Measurements from ENCODE around the gene STXBP5.

STXBP5 gene

GRCh38 chr6:147212622-147213021, 8.4 kb downstream of the STXBP5 start:
- no peak for DNase-seq

- DNase-seq: no peak
These were observed 9.6 kb downstream of the STXBP5 start for GRCh38 chr6:147213772-147214171.

GRCh38 chr6:147214248-147215227, 10.3 kb downstream of the STXBP5 start:
- DNase-seq: no peak

- no peak for DNase-seq
These were observed 12.7 kb downstream of the STXBP5 start for GRCh38 chr6:147216915-147217314.

GRCh38 chr6:147217840-147218404, 13.7 kb downstream of the STXBP5 start:
- no peak for DNase-seq

- DNase-seq: no peak
These were observed 14.6 kb downstream of the STXBP5 start for GRCh38 chr6:147218797-147219196.

- no peak for DNase-seq
These were observed 15.2 kb downstream of the STXBP5 start for GRCh38 chr6:147219463-147219862.

- DNase-seq: no peak
These were observed 16.1 kb downstream of the STXBP5 start for GRCh38 chr6:147220345-147220744.

GRCh38 chr6:147221739-147222138, 17.5 kb downstream of the STXBP5 start:
- DNase-seq: no peak

GRCh38 chr6:147222160-147222838, 18.1 kb downstream of the STXBP5 start:
- no peak for DNase-seq

GRCh38 chr6:147223736-147224135, 19.5 kb downstream of the STXBP5 start:
- DNase-seq: no peak

GRCh38 chr6:147226163-147226724, 22.0 kb downstream of the STXBP5 start:
- no peak for DNase-seq

GRCh38 chr6:147226877-147227276, 22.7 kb downstream of the STXBP5 start:
- no peak for DNase-seq

GRCh38 chr6:147227770-147228320, 23.6 kb downstream of the STXBP5 start:
- DNase-seq: no peak

- DNase-seq: no peak
These were observed 27.4 kb downstream of the STXBP5 start for GRCh38 chr6:147231589-147231988.

- no peak for DNase-seq
These were observed 30.5 kb downstream of the STXBP5 start for GRCh38 chr6:147234685-147235084.

- no peak for DNase-seq
These were observed 33.9 kb downstream of the STXBP5 start for GRCh38 chr6:147238164-147238563.

GRCh38 chr6:147238906-147239305, 34.7 kb downstream of the STXBP5 start:
- no peak for DNase-seq

GRCh38 chr6:147244832-147245231, 40.6 kb downstream of the STXBP5 start:
- DNase-seq: no peak

- DNase-seq: no peak
These were observed 41.5 kb downstream of the STXBP5 start for GRCh38 chr6:147245693-147246092.

GRCh38 chr6:147246853-147247635, 42.8 kb downstream of the STXBP5 start:
- no peak for DNase-seq

- DNase-seq: no peak
These were observed 44.6 kb downstream of the STXBP5 start for GRCh38 chr6:147248859-147249258.
